ENCODE measurements around the gene SCT.

GRCh38 chr11:660281-660680, 33.3 kb upstream of the SCT start:
- TF ChIP-seq ZNF274 (IDR thresholded peaks at IDR 0.05; ENCODE audit: low read depth, low read length) (no peak), YY1 (IDR thresholded peaks at IDR 0.05; ENCODE audit: insufficient read depth, insufficient read length) (no peak)

Measured in NT2/D1 (cell line).